Esophagus squamous epithelium (tissue), 5 donors: ENCODE measurements around the gene SKAP1. TPM values are rescaled to one million over a fixed set of nuclear protein-coding genes. Genes with fewer than 3 reads are reported as not detected.

Experiments used
- DNase-seq: peaks from one replicate; lab custom pipeline; 2025; lab: John Stamatoyannopoulos, UW
- H3K27ac ChIP-seq, 4 donors: fragments of 200-600 bp; sonication (generic); one replicate each; pipeline ENCODE4 v1.5.1; 2016 to 2019; ENCODE audit warnings: mild to moderate bottlenecking in 1 of 4
- H3K27me3 ChIP-seq, 4 donors: fragments of 200-600 bp; sonication (generic); 1 replicate in 3 of 4; 2 replicates in 1 of 4; pipeline versions ENCODE4 v1.5.1 to v1.6.0; 2017 to 2021; ENCODE audit warnings: antibody characterized with exemption in 1 of 4
- H3K36me3 ChIP-seq, 3 donors: fragments of 200-600 bp; sonication (generic); one replicate each; pipeline ENCODE4 v1.5.1; 2016 to 2019
- H3K4me1 ChIP-seq, 3 donors: fragments of 200-600 bp; sonication (generic); one replicate each; pipeline ENCODE4 v1.5.1; 2017 to 2019
- H3K4me3 ChIP-seq, 4 donors: fragments of 200-600 bp; sonication (generic); 1 replicate in 3 of 4; 2 replicates in 1 of 4; pipeline ENCODE4 v1.5.1; 2016 to 2019; ENCODE audit warnings: mild to moderate bottlenecking in 2 of 4, moderate library complexity in 1 of 4
- H3K9me3 ChIP-seq, 3 donors: fragments of 200-600 bp; sonication (generic); one replicate each; pipeline ENCODE4 v1.5.1; 2016 to 2019
- CTCF ChIP-seq, 6 experiments: fragments of 450-650 bp in 4 of 6; fragments of 200-600 bp in 2 of 6; sonication (generic) in 2 of 6; IDR thresholded peaks; one replicate each; pipeline ENCODE4 v1.5.1; 2016 to 2019; ENCODE audit warnings: antibody characterized with exemption in 6 of 6, mild to moderate bottlenecking in 4 of 6, moderate library complexity in 4 of 6
- POLR2A ChIP-seq, 4 donors: fragments of 450-650 bp; IDR thresholded peaks; one replicate each; pipeline ENCODE4 v1.6.1; 2017; ENCODE audit warnings: antibody characterized with exemption in 4 of 4, mild to moderate bottlenecking in 4 of 4, moderate library complexity in 3 of 4
- WGBS, 2 donors: methylation state at CpG; one replicate each; pipeline ENCODE4 v1.1.5; 2018; 5-methylcytosine and 5-hydroxymethylcytosine counted together
- intact Hi-C: fragments of 100-400 bp; cut with DNase I; formaldehyde crosslinking; loops from one replicate; pipeline ENCODE4 v1.15.0; 2022
- total RNA-seq, 4 donors: library from RNA; depleted of rRNA; stranded (reverse); fragments of >200 nt; gene quantifications; one replicate each; pipeline ENCODE4 v1.1.0, GENCODE V29; 2016
- donor health status: DM: yes; HTN: yes; CAD: no.

SKAP1 gene
- 1 to 10 TPM in 2 of 4 donors, under 1 TPM in 1, not detected in 1; 0.83 to 5.1 (median 3.4) TPM for total RNA-seq

- 46 to 52% methylated on average over 12 of the region's 65 CpGs for WGBS, 2 donors
- intact Hi-C loops: no loop called here
- H3K36me3 ChIP-seq: no peaks in the 10 kb centered on the region
- peak within 1 kb of the TSS; percentile 4 to 60 (median 36) for H3K4me3 ChIP-seq
- peaks cover 0 to 75% (median 9%) of the 10 kb centered on the region in 4 donors for H3K27me3 ChIP-seq
- H3K4me1 ChIP-seq: peaks cover 0 to 10% (median 0%) of the 10 kb centered on the region in 3 donors
- TF ChIP-seq CTCF (IDR thresholded peaks at IDR 0.05) (no peak), POLR2A (IDR thresholded peaks at IDR 0.05) (peak in 1 of 4 donors; percentile 58)
- H3K27ac ChIP-seq: peak within 1 kb of the TSS in 3 of 4 donors; percentile 39 to 76 (median 68)
- no peak for DNase-seq
- H3K9me3 ChIP-seq: no peaks in the 10 kb centered on the region
Measured at GRCh38 chr17:48429638-48430586, at the start of gene SKAP1. Gene SKAP1 (minus strand): TSS chr17:48430214.

- WGBS, 2 donors: 56 to 76% methylated on average over 2 of the region's 2 CpGs
- no peak overlapping the region for H3K27ac ChIP-seq
- H3K36me3 ChIP-seq: no peaks in the 10 kb centered on the region
- TF ChIP-seq POLR2A (IDR thresholded peaks at IDR 0.05) (no peak), CTCF (IDR thresholded peaks at IDR 0.05) (no peak)
- peaks cover 0 to 57% (median 0%) of the 10 kb centered on the region in 4 donors for H3K27me3 ChIP-seq
- peaks cover 0 to 13% (median 8%) of the 10 kb centered on the region in 3 donors for H3K4me1 ChIP-seq
- intact Hi-C loops: loop anchor here (10.0 kb wide), 1 partner anchor 104 kb away; no protein-coding TSS in a partner anchor
- no peaks in the 10 kb centered on the region for H3K9me3 ChIP-seq
- DNase-seq: no peak
- H3K4me3 ChIP-seq: no peak overlapping the region
Measured at GRCh38 chr17:48479014-48479402, 49.0 kb upstream of the SKAP1 start.

- DNase-seq: no peak
- H3K9me3 ChIP-seq: no peaks in the 10 kb centered on the region
- no peaks in the 10 kb centered on the region for H3K36me3 ChIP-seq
- WGBS, 2 donors: 54 to 67% methylated on average over 6 to 7 of the region's 9 CpGs
- intact Hi-C loops: loop anchor here (10.0 kb wide), 1 partner anchor 104 kb away; no protein-coding TSS in a partner anchor
- H3K27me3 ChIP-seq: peaks cover 0 to 59% (median 0%) of the 10 kb centered on the region in 4 donors
- no peak overlapping the region for H3K4me3 ChIP-seq
- peaks cover 0 to 7% (median 5%) of the 10 kb centered on the region in 3 donors for H3K4me1 ChIP-seq
- no peak for TF ChIP-seq POLR2A (IDR thresholded peaks at IDR 0.05)
- no peak for TF ChIP-seq CTCF (IDR thresholded peaks at IDR 0.05)
- H3K27ac ChIP-seq: no peak overlapping the region
Measured at GRCh38 chr17:48478224-48479013, 48.4 kb upstream of the SKAP1 start.

- no peak overlapping the region for H3K27ac ChIP-seq
- no peaks in the 10 kb centered on the region for H3K4me1 ChIP-seq
- TF ChIP-seq CTCF (IDR thresholded peaks at IDR 0.05): no peak
- no peak for TF ChIP-seq POLR2A (IDR thresholded peaks at IDR 0.05)
- peaks cover 0 to 65% (median 0%) of the 10 kb centered on the region in 4 donors for H3K27me3 ChIP-seq
- 40 to 50% methylated on average over 1 of the region's 1 CpG for WGBS, 2 donors
- no peak overlapping the region for H3K4me3 ChIP-seq
- DNase-seq: no peak
- intact Hi-C loops: loop anchor here (10.0 kb wide), 1 partner anchor 102 kb away; no protein-coding TSS in a partner anchor
- no peaks in the 10 kb centered on the region for H3K36me3 ChIP-seq
- no peaks in the 10 kb centered on the region for H3K9me3 ChIP-seq
Measured at GRCh38 chr17:48477221-48477620, 47.2 kb upstream of the SKAP1 start.
